ENCODE data around the gene DGCR2.

The DGCR2 gene

GRCh38 chr22:19063581-19064353 is 58.4 kb downstream of the DGCR2 start:
- no peak for TF ChIP-seq ZFX (IDR thresholded peaks at IDR 0.05)
- TF ChIP-seq, protein P1, sequence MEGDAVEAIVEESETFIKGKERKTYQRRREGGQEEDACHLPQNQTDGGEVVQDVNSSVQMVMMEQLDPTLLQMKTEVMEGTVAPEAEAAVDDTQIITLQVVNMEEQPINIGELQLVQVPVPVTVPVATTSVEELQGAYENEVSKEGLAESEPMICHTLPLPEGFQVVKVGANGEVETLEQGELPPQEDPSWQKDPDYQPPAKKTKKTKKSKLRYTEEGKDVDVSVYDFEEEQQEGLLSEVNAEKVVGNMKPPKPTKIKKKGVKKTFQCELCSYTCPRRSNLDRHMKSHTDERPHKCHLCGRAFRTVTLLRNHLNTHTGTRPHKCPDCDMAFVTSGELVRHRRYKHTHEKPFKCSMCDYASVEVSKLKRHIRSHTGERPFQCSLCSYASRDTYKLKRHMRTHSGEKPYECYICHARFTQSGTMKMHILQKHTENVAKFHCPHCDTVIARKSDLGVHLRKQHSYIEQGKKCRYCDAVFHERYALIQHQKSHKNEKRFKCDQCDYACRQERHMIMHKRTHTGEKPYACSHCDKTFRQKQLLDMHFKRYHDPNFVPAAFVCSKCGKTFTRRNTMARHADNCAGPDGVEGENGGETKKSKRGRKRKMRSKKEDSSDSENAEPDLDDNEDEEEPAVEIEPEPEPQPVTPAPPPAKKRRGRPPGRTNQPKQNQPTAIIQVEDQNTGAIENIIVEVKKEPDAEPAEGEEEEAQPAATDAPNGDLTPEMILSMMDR (conservative IDR thresholded peaks at IDR 0.05), result no peak
- no peak overlapping the region for H3K27ac ChIP-seq

DNA sequence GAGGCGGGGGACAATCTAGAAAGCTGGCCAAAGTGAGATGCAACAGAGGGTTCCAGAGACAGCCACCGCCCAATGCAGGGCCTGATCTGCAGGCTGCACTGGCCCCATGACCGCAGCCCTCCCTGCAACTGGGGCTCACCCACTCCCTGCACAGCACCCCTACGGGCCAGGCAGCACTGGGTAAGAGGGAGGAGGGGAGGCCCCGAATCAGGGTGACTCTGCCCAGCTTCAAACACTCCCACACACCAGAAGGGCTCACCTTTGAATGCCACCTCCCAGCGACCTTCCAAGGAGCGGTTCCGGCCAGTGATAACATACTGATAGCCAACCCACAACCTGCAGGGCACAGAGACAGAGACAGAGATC is 59.3 kb downstream of the DGCR2 start:
- TF ChIP-seq ZFX (IDR thresholded peaks at IDR 0.05), result no peak
- TF ChIP-seq, protein P1 (conservative IDR thresholded peaks at IDR 0.05), result no peak
- H3K27ac ChIP-seq, result no peak overlapping the region

- no peak for TF ChIP-seq ZFX (IDR thresholded peaks at IDR 0.05)
- TF ChIP-seq, protein P1 (conservative IDR thresholded peaks at IDR 0.05), result no peak
- H3K27ac ChIP-seq, result no peak overlapping the region
Measured at GRCh38 chr22:19062139-19062942, 59.9 kb downstream of the DGCR2 start.

DNA sequence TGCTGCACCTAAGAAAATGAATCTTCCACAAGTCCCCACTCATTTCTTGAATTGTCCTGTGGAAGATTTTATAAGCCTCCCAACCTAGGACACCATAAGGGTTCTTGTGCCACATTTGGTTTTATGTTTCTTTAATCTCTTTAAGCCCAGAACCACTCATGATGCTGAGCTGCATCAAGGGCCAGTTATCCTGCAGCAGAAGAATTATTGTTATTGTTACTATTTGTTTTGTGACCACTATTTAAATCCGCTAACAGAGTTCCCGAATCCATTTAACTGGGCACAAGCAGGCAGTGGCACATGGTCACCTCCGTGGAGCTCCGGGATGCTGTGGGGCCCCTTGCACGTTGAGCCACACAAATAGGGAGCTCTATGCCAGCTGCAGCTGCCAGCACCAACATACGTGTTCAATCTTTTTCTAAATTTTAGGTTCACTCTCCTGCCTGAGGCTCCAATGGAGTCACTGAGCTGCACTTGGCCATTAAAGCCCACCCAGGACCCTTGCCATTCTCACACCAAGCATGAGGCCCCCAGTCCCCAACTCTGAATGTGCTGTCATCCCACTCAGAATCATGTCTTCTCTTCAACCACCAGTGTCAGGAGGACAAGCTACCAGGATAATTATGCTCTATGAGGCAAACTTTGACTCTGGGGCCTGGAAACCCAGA is 60.6 kb downstream of the DGCR2 start:
- TF ChIP-seq ZFX (IDR thresholded peaks at IDR 0.05), result no peak
- TF ChIP-seq, protein P1 (conservative IDR thresholded peaks at IDR 0.05), result no peak
- no peak overlapping the region for H3K27ac ChIP-seq

DNA sequence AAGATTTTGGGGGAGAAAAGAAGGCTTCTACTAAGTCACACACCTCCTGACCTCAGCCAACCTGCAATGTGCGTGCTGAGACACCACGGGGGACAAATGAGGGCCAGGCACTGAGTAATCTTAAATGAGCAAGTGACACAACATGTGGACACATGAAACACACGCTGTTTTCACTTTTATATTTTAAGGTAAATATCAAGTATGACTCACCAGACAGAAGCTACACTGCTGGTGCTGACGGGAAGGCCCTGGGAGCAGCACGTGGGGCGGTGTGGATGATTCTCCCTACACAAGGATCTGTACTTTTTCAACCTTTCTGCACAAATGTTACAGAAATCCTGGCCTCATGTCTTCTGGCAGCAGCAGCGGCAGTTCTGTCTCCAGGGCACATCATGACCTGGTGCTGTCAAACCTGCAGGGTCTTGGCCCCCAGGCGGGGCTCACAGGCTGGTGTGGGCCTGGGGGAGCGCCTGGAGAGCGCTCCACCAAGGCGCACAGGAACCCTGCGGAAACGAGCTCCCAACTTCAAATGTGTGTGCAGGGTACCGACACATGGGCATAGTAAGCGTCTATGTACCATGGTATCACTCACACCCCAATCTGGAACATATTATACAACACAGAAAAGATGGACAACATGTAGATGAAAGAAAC is 61.7 kb downstream of the DGCR2 start:
- no peak overlapping the region for H3K27ac ChIP-seq

DNA sequence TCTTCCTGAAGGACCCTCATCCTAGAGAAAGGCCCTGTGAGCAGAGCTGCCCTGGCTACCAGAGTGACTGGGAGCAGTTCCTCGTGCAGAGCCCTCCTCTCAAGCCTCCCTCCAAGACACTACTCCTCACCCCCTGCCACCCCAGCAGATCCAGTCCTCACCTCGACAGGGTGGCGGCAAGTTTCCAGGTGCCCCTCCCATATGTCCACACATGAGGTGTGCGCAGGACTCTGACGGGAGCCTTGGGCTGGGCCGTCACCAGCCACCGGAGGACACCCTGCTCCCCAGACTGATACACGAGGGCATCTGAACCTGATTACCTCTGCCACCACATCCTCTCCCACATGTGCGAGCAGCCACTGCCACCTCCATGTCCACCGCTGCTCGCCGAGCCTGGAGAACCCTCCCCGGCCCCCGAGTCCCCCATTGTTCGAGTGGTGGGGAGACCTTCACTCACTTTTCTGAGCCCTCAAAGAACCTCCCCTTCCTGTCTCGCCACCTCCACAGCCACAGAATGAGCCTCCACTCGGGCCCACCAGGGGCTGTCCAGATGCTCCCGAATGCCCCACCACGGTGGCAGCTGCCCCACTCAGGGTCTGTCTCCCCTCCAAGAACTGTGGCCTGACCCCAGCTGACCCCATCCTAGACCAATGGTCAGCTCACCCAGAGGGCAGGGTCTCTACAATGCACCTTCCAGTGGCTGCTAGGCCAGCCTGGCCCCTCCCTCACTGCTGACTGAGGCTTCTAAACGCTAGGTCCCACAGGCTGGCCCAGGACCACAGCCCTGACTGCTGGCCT is 62.5 kb downstream of the DGCR2 start:
- no peak overlapping the region for H3K27ac ChIP-seq
- TF ChIP-seq, protein P1 (conservative IDR thresholded peaks at IDR 0.05), result no peak
- no peak for TF ChIP-seq ZFX (IDR thresholded peaks at IDR 0.05)

More for the DNA sequence above, 61.7 kb downstream of the DGCR2 start:
- TF ChIP-seq ZFX (IDR thresholded peaks at IDR 0.05), result no peak
- TF ChIP-seq, protein P1 (conservative IDR thresholded peaks at IDR 0.05), result no peak

Measured in C4-2B (cell line).